Measurements from ENCODE around the gene EXOC4.
A peak's percentile ranks its signal among the peaks of the same experiment; 100 is the strongest.

The EXOC4 gene

GRCh38 chr7:133921635-133922182 is 668.8 kb downstream of the EXOC4 start:
- H3K36me3 ChIP-seq (ENCODE audit: low read depth) = peaks cover 5% of the 10 kb centered on the region
- TF ChIP-seq CTCF (IDR thresholded peaks at IDR 0.05; ENCODE audit: poor library complexity, severe bottlenecking) = no peak
- H3K27ac ChIP-seq (ENCODE audit: poor library complexity, severe bottlenecking) = no peak overlapping the region
- H3K9me3 ChIP-seq (ENCODE audit: severe bottlenecking) = peaks cover 4% of the 10 kb centered on the region
- no peak overlapping the region for H3K4me3 ChIP-seq (ENCODE audit: severe bottlenecking)
- peaks cover 6% of the 10 kb centered on the region for H3K4me1 ChIP-seq (ENCODE audit: insufficient read depth, poor library complexity, severe bottlenecking)
- ATAC-seq (ENCODE audit: low read depth) (no peak), DNase-seq (ENCODE audit: low spot score) (no peak)
- H3K27me3 ChIP-seq (ENCODE audit: insufficient read depth, poor library complexity, severe bottlenecking) = no peaks in the 10 kb centered on the region

- DNase-seq (ENCODE audit: low spot score) (no peak), ATAC-seq (ENCODE audit: low read depth) (no peak)
- TF ChIP-seq CTCF (IDR thresholded peaks at IDR 0.05; ENCODE audit: poor library complexity, severe bottlenecking) = no peak
- peaks cover 6% of the 10 kb centered on the region for H3K4me1 ChIP-seq (ENCODE audit: insufficient read depth, poor library complexity, severe bottlenecking)
- no peaks in the 10 kb centered on the region; the same call in 1 of the 2 replicates for H3K36me3 ChIP-seq (ENCODE audit: low read depth)
- H3K4me3 ChIP-seq (ENCODE audit: severe bottlenecking) = no peak overlapping the region
- H3K27me3 ChIP-seq (ENCODE audit: insufficient read depth, poor library complexity, severe bottlenecking) = no peaks in the 10 kb centered on the region
- peaks cover 4% of the 10 kb centered on the region for H3K9me3 ChIP-seq (ENCODE audit: severe bottlenecking)
- H3K27ac ChIP-seq (ENCODE audit: poor library complexity, severe bottlenecking) = no peak overlapping the region
Measured at GRCh38 chr7:133923974-133924373, 671.1 kb downstream of the EXOC4 start.

- Histone ChIP-seq H3K4me3 (ENCODE audit: severe bottlenecking) (no peak overlapping the region), H3K27ac (ENCODE audit: poor library complexity, severe bottlenecking) (no peak overlapping the region), H3K9me3 (ENCODE audit: severe bottlenecking) (no peaks in the 10 kb centered on the region), H3K36me3 (ENCODE audit: low read depth) (no peaks in the 10 kb centered on the region), H3K4me1 (ENCODE audit: insufficient read depth, poor library complexity, severe bottlenecking) (peaks cover 9% of the 10 kb centered on the region), H3K27me3 (ENCODE audit: insufficient read depth, poor library complexity, severe bottlenecking) (no peaks in the 10 kb centered on the region)
- no peak for TF ChIP-seq CTCF (IDR thresholded peaks at IDR 0.05; ENCODE audit: poor library complexity, severe bottlenecking)
- ATAC-seq (ENCODE audit: low read depth) (peak; percentile 81), DNase-seq (ENCODE audit: low spot score) (no peak)
Measured at GRCh38 chr7:133931053-133931452, 678.2 kb downstream of the EXOC4 start.

- H3K4me3 ChIP-seq (ENCODE audit: severe bottlenecking) = no peak overlapping the region
- H3K27ac ChIP-seq (ENCODE audit: poor library complexity, severe bottlenecking) = no peak overlapping the region
- peaks cover 9% of the 10 kb centered on the region for H3K4me1 ChIP-seq (ENCODE audit: insufficient read depth, poor library complexity, severe bottlenecking)
- ATAC-seq (ENCODE audit: low read depth) = no peak
- H3K27me3 ChIP-seq (ENCODE audit: insufficient read depth, poor library complexity, severe bottlenecking) = no peaks in the 10 kb centered on the region
- H3K9me3 ChIP-seq (ENCODE audit: severe bottlenecking) = no peaks in the 10 kb centered on the region
- DNase-seq (ENCODE audit: low spot score) = no peak
- no peaks in the 10 kb centered on the region for H3K36me3 ChIP-seq (ENCODE audit: low read depth)
- no peak for TF ChIP-seq CTCF (IDR thresholded peaks at IDR 0.05; ENCODE audit: poor library complexity, severe bottlenecking)
Measured at GRCh38 chr7:133932591-133932990, 679.7 kb downstream of the EXOC4 start.

- DNase-seq (ENCODE audit: low spot score) (no peak), ATAC-seq (ENCODE audit: low read depth) (no peak)
- Histone ChIP-seq H3K27ac (ENCODE audit: poor library complexity, severe bottlenecking) (no peak overlapping the region), H3K4me1 (ENCODE audit: insufficient read depth, poor library complexity, severe bottlenecking) (peaks cover 9% of the 10 kb centered on the region), H3K27me3 (ENCODE audit: insufficient read depth, poor library complexity, severe bottlenecking) (no peaks in the 10 kb centered on the region), H3K36me3 (ENCODE audit: low read depth) (no peaks in the 10 kb centered on the region), H3K9me3 (ENCODE audit: severe bottlenecking) (no peaks in the 10 kb centered on the region), H3K4me3 (ENCODE audit: severe bottlenecking) (no peak overlapping the region)
- no peak for TF ChIP-seq CTCF (IDR thresholded peaks at IDR 0.05; ENCODE audit: poor library complexity, severe bottlenecking)
Measured at GRCh38 chr7:133934262-133934976, 681.5 kb downstream of the EXOC4 start.

Data from RWPE2 (cell line).